ENCODE measurements around the gene EGFL7. TPM values are rescaled to one million over a fixed set of nuclear protein-coding genes. Genes with fewer than 3 reads are reported as not detected.

Gene EGFL7
- total and polyA plus RNA-seq, 2 of the 8 experiments (the other 6 are each of a cell fraction or from before 2014, with no cell fraction given): 37.8 to 53.4 TPM

DNA sequence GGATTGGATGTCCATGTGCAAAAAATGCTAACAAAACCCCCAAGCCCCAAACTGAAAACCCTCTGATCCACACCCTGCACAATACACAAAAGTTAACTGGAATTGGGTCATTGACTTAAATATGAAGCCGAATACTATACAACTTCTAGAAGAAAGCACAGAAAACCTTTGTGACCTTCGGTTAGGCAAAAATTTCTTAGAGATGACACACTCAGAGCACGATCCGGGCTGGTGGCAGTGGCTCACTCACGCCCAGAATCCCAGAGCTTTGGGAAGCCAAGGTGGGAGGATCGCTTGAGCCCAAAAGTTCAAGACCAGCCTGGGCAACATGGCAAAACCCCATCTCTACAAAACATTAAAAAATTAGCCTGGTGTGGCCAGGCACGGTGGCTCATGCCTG, 47.8 kb downstream of the EGFL7 start:
- H3K27me3 ChIP-seq (replicated peaks in 1 of 4; ENCODE audit: control insufficient read depth in 3 of 4, extremely low read depth in 1 of 4, insufficient read depth in 3 of 4, low read length in 3 of 4): peaks cover 0 to 5% (median 3%) of the 10 kb centered on the region in 4 experiments; a peak in 4 of 7 replicates
- peaks cover 0 to 12% (median 6%) of the 10 kb centered on the region in 4 experiments; a peak in 5 of 7 replicates for H3K4me1 ChIP-seq (replicated peaks in 1 of 4; ENCODE audit: control insufficient read depth in 3 of 4, insufficient read depth in 4 of 4, low read length in 3 of 4)
- no peak overlapping the region for H4K8ac ChIP-seq (ENCODE audit: extremely low read depth, insufficient read depth, low read length)
- H4K91ac ChIP-seq (replicated peaks; ENCODE audit: insufficient read length, low read length): no peak overlapping the region
- H2BK20ac ChIP-seq (ENCODE audit: low read length): no peak overlapping the region
- H3K9ac ChIP-seq (replicated peaks in 1 of 4; ENCODE audit: extremely low read depth in 1 of 4, low read depth in 3 of 4, low read length in 3 of 4): no peak overlapping the region
- H3K9me3 ChIP-seq (ENCODE audit: insufficient read depth in 2 of 2, low read depth in 1 of 2, low read length in 1 of 2): no peaks in the 10 kb centered on the region
- DNase-seq (ENCODE audit: low read depth in 1 of 2, low spot score in 2 of 2): no peak
- peaks cover 11 to 13% of the 10 kb centered on the region in 2 experiments for H4K20me1 ChIP-seq (replicated peaks in 1 of 2; ENCODE audit: control insufficient read depth in 1 of 2, insufficient read depth in 2 of 2, low read length in 2 of 2)
- H3K23ac ChIP-seq (ENCODE audit: insufficient read length): no peak overlapping the region
- no peak for TF ChIP-seq POLR2AphosphoS5 (IDR thresholded peaks at IDR 0.05; ENCODE audit: low read depth, low read length)
- no peak for TF ChIP-seq EZH2 (IDR thresholded peaks at IDR 0.05; ENCODE audit: low read depth, low read length, severe bottlenecking)
- no peak for TF ChIP-seq CBX8 (IDR thresholded peaks at IDR 0.05; ENCODE audit: borderline replicate concordance, low read depth, low read length)
- no peak for TF ChIP-seq MAFK (IDR thresholded peaks at IDR 0.05; ENCODE audit: low read depth, low read length)
- no peak for TF ChIP-seq ZNF274 (IDR thresholded peaks at IDR 0.05; ENCODE audit: borderline replicate concordance, extremely low read depth, low read length)
- TF ChIP-seq POLR2A (IDR thresholded peaks at IDR 0.05; ENCODE audit: control extremely low read depth in 1 of 2, low read depth in 2 of 2, low read length in 2 of 2): no peak
- no peak for TF ChIP-seq EP300 (IDR thresholded peaks at IDR 0.05; ENCODE audit: borderline replicate concordance in 1 of 2, low read depth in 2 of 2, low read length in 2 of 2)
- no peak for TF ChIP-seq JUND (IDR thresholded peaks at IDR 0.05; ENCODE audit: low read length)
- TF ChIP-seq EGR1 (IDR thresholded peaks at IDR 0.05; ENCODE audit: borderline replicate concordance, low read depth, low read length): no peak
- TF ChIP-seq, protein P1, sequence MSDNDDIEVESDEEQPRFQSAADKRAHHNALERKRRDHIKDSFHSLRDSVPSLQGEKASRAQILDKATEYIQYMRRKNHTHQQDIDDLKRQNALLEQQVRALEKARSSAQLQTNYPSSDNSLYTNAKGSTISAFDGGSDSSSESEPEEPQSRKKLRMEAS (IDR thresholded peaks at IDR 0.05): no peak
- TF ChIP-seq SRF (IDR thresholded peaks at IDR 0.05; ENCODE audit: low read depth, low read length): no peak
- TF ChIP-seq TEAD4 (IDR thresholded peaks at IDR 0.05; ENCODE audit: low read depth, low read length): no peak
- TF ChIP-seq CHD2 (IDR thresholded peaks at IDR 0.05; ENCODE audit: low read length): no peak
- no peak overlapping the region for H2BK15ac ChIP-seq (ENCODE audit: low read length)
- 86% methylated on average over 7 of the region's 7 CpGs; no CpG with 5 or more reads in 1 of the 2 experiments for WGBS, 2 experiments (ENCODE audit: extremely low coverage in 1 of 2, insufficient coverage in 1 of 2, insufficient read length in 1 of 2, insufficient replicate concordance in 2 of 2, low coverage in 1 of 2, low lambda C conversion rate in 2 of 2, missing lambda C conversion rate in 1 of 2)
- H3K4me2 ChIP-seq (ENCODE audit: insufficient read depth in 1 of 2, low read depth in 2 of 2, low read length in 2 of 2): no peak overlapping the region
- peaks cover 3% of the 10 kb centered on the region; the same call in 1 of the 2 replicates for H3K23me2 ChIP-seq (ENCODE audit: low read depth, low read length)
- no peak overlapping the region for H3K56ac ChIP-seq (replicated peaks; ENCODE audit: insufficient read length, low read depth, low read length)
- peaks cover 16% of the 10 kb centered on the region for H3K79me1 ChIP-seq (ENCODE audit: low read depth, low read length)
- ChIA-PET CTCF (ENCODE audit: partially characterized antibody) (interaction anchor here (1.0 kb wide), 1 partner anchor 11 kb away, joined by 3 read pairs; no protein-coding TSS in a partner anchor), POLR2A (ENCODE audit: partially characterized antibody) (interaction anchor here (5.0 kb wide), 1 partner anchor 17 kb away, joined by 35 read pairs; no protein-coding TSS in a partner anchor)
- H2AK5ac ChIP-seq (ENCODE audit: low read depth, low read length): no peak overlapping the region
- H2AFZ ChIP-seq (ENCODE audit: low read length): no peak overlapping the region
- no peak overlapping the region for H4K5ac ChIP-seq (ENCODE audit: insufficient read length, low read depth, low read length)
- no peak overlapping the region for H2BK12ac ChIP-seq (ENCODE audit: low read depth, low read length)
- H3K4ac ChIP-seq (replicated peaks; ENCODE audit: insufficient read length, low read depth, low read length): no peak overlapping the region
- H3K4me3 ChIP-seq (ENCODE audit: extremely low read depth in 1 of 4, insufficient read depth in 2 of 4, low read depth in 3 of 4, low read length in 4 of 4): no peak overlapping the region
- no peaks in the 10 kb centered on the region for H3K36me3 ChIP-seq (ENCODE audit: control insufficient read depth in 2 of 4, insufficient read depth in 4 of 4, low read length in 3 of 4)
- no peak overlapping the region for H3K27ac ChIP-seq (ENCODE audit: low read depth, low read length)
- no peak overlapping the region for H2BK5ac ChIP-seq (ENCODE audit: low read depth, low read length)
- no peak overlapping the region for H3K18ac ChIP-seq (ENCODE audit: extremely low read depth, low read length)
- H2BK120ac ChIP-seq (replicated peaks; ENCODE audit: low read depth, low read length): no peak overlapping the region
- H3K79me2 ChIP-seq (ENCODE audit: control insufficient read depth in 1 of 2, insufficient read depth in 2 of 2, low read length in 2 of 2): peaks cover 0 to 11% of the 10 kb centered on the region in 2 experiments; a peak in 1 of 4 replicates
- H3K14ac ChIP-seq (ENCODE audit: insufficient read length): no peak overlapping the region
- no peak for FAIRE-seq
